ENCODE measurements around the gene SOS2. TPM values are rescaled to one million over a fixed set of nuclear protein-coding genes. Genes with fewer than 3 reads are reported as not detected.

The SOS2 gene
- total and polyA plus RNA-seq, 10 of the 15 experiments (the other 5 are each of a cell fraction or from before 2014, with no cell fraction given), result 2.1 to 16.8 (median 8.4) TPM

- RAD21 ChIA-PET (ENCODE audit: unreplicated experiment), result interaction anchor here (0.5 to 5.5 kb wide), 25 partner anchors 15 to 737 kb away, joined by 3 to 75 read pairs (median 6); partner anchors contain the start of genes ARF6 and NEMF
- peak overlapping the region; percentile 86 for H3K4me2 ChIP-seq (ENCODE audit: control insufficient read depth, insufficient read depth)
- TSS peak; percentile 68 for BruUV-seq (replicated peaks)
- TF ChIP-seq IRF5 (IDR thresholded peaks at IDR 0.05; ENCODE audit: borderline replicate concordance) (no peak), PKNOX1 (IDR thresholded peaks at IDR 0.05) (peak; percentile 71), IKZF1 (conservative IDR thresholded peaks at IDR 0.05) (peak; percentile 72), ZNF592 (IDR thresholded peaks at IDR 0.05) (no peak), GATAD2B (conservative IDR thresholded peaks at IDR 0.05; ENCODE audit: low read depth) (peak; percentile 37; the same call in 1 of the 2 replicates), SRF (IDR thresholded peaks at IDR 0.05; ENCODE audit: low read depth in 2 of 2, low read length in 2 of 2) (no peak), MTA2 (IDR thresholded peaks at IDR 0.05; ENCODE audit: low read depth) (peak; percentile 85), KAT2A (conservative IDR thresholded peaks at IDR 0.05; ENCODE audit: control insufficient read depth, low read depth, low read length) (no peak), SIX5 (IDR thresholded peaks at IDR 0.05; ENCODE audit: low read depth, low read length, severe bottlenecking) (no peak), ZSCAN29 (IDR thresholded peaks at IDR 0.05) (no peak), CTCF (IDR thresholded peaks at IDR 0.05 in 2 of 3, conservative IDR thresholded peaks at IDR 0.05 in 1 of 3; ENCODE audit: control insufficient read depth in 2 of 3, extremely low read depth in 1 of 3, insufficient read depth in 1 of 3, low read depth in 3 of 3, low read length in 3 of 3) (no peak), JUNB (IDR thresholded peaks at IDR 0.05) (no peak), EGR1 (IDR thresholded peaks at IDR 0.05; ENCODE audit: borderline replicate concordance in 1 of 2, low read depth in 2 of 2, low read length in 2 of 2) (no peak)
Measured at GRCh38 chr14:50085570-50086320, 145.6 kb downstream of the SOS2 start.

More at GRCh38 chr14:50085570-50086320, 145.6 kb downstream of the SOS2 start:
- POLR2A ChIA-PET, result interaction anchor here (0.6 to 4.0 kb wide), 15 partner anchors 14 to 234 kb away, joined by 3 to 35 read pairs (median 5); no protein-coding TSS in a partner anchor
- Histone ChIP-seq H3K27ac (ENCODE audit: control insufficient read depth, insufficient read depth) (peak overlapping the region; percentile 95), H3K36me3 (ENCODE audit: control insufficient read depth in 2 of 2, insufficient read depth in 2 of 2, low read length in 1 of 2) (no peaks in the 10 kb centered on the region), H3K79me2 (ENCODE audit: control insufficient read depth, insufficient read depth, low read length) (peaks cover 9% of the 10 kb centered on the region), H3K27me3 (replicated peaks in 1 of 2; ENCODE audit: control insufficient read depth in 2 of 2, insufficient read depth in 2 of 2, low read length in 1 of 2) (no peaks in the 10 kb centered on the region), H3K9me3 (replicated peaks; ENCODE audit: control insufficient read depth, insufficient read depth, low read length) (no peaks in the 10 kb centered on the region), H3K4me3 (peak overlapping the region; percentile 38; the same call in 1 of the 2 replicates), H2AFZ (ENCODE audit: control insufficient read depth, low read depth, low read length) (peak overlapping the region; percentile 44), H3K9ac (ENCODE audit: control insufficient read depth, insufficient read depth, low read length) (peak overlapping the region; percentile 73), H3K4me1 (ENCODE audit: control insufficient read depth, insufficient read depth, low read length) (peaks cover 68% of the 10 kb centered on the region), H4K20me1 (ENCODE audit: control insufficient read depth, insufficient read depth) (no peaks in the 10 kb centered on the region)
- FAIRE-seq, result peak; percentile 84
- peak; percentile 73 for ATAC-seq
- DNase-seq (ENCODE audit: low read depth, low spot score), result peak; percentile 95
- in situ Hi-C loops (cut with MboI) (no loop called here), intact Hi-C loops (cut with micrococcal nuclease; ENCODE audit: unreplicated experiment) (loop anchor here (2.0 kb wide), 1 partner anchor 19 kb away; no protein-coding TSS in a partner anchor)
- CTCF ChIA-PET, result interaction anchor here (0.5 to 6.2 kb wide), 18 partner anchors 12 to 452 kb away, joined by 3 to 41 read pairs (median 4); partner anchors contain the start of gene NEMF
- 1% methylated on average over 10 of the region's 10 CpGs for WGBS (ENCODE audit: insufficient coverage, insufficient replicate concordance, low lambda C conversion rate, missing lambda C conversion rate)
- SMC1A ChIA-PET (ENCODE audit: uncharacterized antibody, unreplicated experiment), result interaction anchor here (0.7 to 5.6 kb wide), 26 partner anchors 11 to 235 kb away, joined by 3 to 69 read pairs (median 6); partner anchors contain the start of gene NEMF
